ENCODE measurements around the gene PTCH1. TPM values are rescaled to one million over a fixed set of nuclear protein-coding genes. Genes with fewer than 3 reads are reported as not detected.

The PTCH1 gene
- total RNA-seq, 1 donor from 2014 or later, result 81.0 TPM

GRCh38 chr9:95440447-95440846 is 76.3 kb downstream of the PTCH1 start:
- no peak for DNase-seq (ENCODE audit: low spot score)

GRCh38 chr9:95438561-95439357 is 78.0 kb downstream of the PTCH1 start:
- DNase-seq (ENCODE audit: low spot score), result no peak

- DNase-seq (ENCODE audit: low spot score), result no peak
Measured at GRCh38 chr9:95437559-95437958, 79.2 kb downstream of the PTCH1 start.

- DNase-seq (ENCODE audit: low spot score), result no peak
Measured at GRCh38 chr9:95436416-95436815, 80.4 kb downstream of the PTCH1 start.

GRCh38 chr9:95435074-95435728 is 81.6 kb downstream of the PTCH1 start:
- DNase-seq (ENCODE audit: low spot score), result no peak

- DNase-seq (ENCODE audit: low spot score), result no peak
Measured at GRCh38 chr9:95434116-95435073, 82.4 kb downstream of the PTCH1 start.

- no peak for DNase-seq (ENCODE audit: low spot score)
Measured at GRCh38 chr9:95433096-95433819, 83.5 kb downstream of the PTCH1 start.

GRCh38 chr9:95431286-95431685 is 85.5 kb downstream of the PTCH1 start:
- no peak for DNase-seq (ENCODE audit: low spot score)

- no peak for DNase-seq (ENCODE audit: low spot score)
Measured at GRCh38 chr9:95429948-95430620, 86.7 kb downstream of the PTCH1 start.

- DNase-seq (ENCODE audit: low spot score), result no peak
Measured at GRCh38 chr9:95429096-95429495, 87.7 kb downstream of the PTCH1 start.

GRCh38 chr9:95425910-95426551 is 90.7 kb downstream of the PTCH1 start:
- no peak for DNase-seq (ENCODE audit: low spot score)

GRCh38 chr9:95422650-95423049 is 94.1 kb downstream of the PTCH1 start:
- DNase-seq (ENCODE audit: low spot score), result no peak

GRCh38 chr9:95420518-95420917 is 96.3 kb downstream of the PTCH1 start:
- no peak for DNase-seq (ENCODE audit: low spot score)

GRCh38 chr9:95419444-95419843 is 97.3 kb downstream of the PTCH1 start:
- no peak for DNase-seq (ENCODE audit: low spot score)

GRCh38 chr9:95415158-95415557 is 101.6 kb downstream of the PTCH1 start:
- DNase-seq (ENCODE audit: low spot score), result no peak

- DNase-seq (ENCODE audit: low spot score), result no peak
Measured at GRCh38 chr9:95413793-95414192, 103.0 kb downstream of the PTCH1 start.

- DNase-seq (ENCODE audit: low spot score), result no peak
Measured at GRCh38 chr9:95411054-95411892, 105.5 kb downstream of the PTCH1 start.

GRCh38 chr9:95409650-95410426 is 106.9 kb downstream of the PTCH1 start:
- DNase-seq (ENCODE audit: low spot score), result no peak

GRCh38 chr9:95407524-95407923 is 109.2 kb downstream of the PTCH1 start:
- no peak for DNase-seq (ENCODE audit: low spot score)

Data from ureter (tissue), 1 donor.